ENCODE results near the gene ADGRE3. TPM values are rescaled to one million over a fixed set of nuclear protein-coding genes. Genes with fewer than 3 reads are reported as not detected.

Gene ADGRE3
- total RNA-seq, 1 donor from 2014 or later, result not detected

- Histone ChIP-seq H3K27me3 (ENCODE audit: control insufficient read depth, insufficient read depth, low read length) (no peaks in the 10 kb centered on the region), H3K36me3 (ENCODE audit: control insufficient read depth, insufficient read depth, low read length) (peaks cover 18% of the 10 kb centered on the region), H3K4me3 (ENCODE audit: low read depth, low read length) (no peak overlapping the region)
- TF ChIP-seq, protein P1, sequence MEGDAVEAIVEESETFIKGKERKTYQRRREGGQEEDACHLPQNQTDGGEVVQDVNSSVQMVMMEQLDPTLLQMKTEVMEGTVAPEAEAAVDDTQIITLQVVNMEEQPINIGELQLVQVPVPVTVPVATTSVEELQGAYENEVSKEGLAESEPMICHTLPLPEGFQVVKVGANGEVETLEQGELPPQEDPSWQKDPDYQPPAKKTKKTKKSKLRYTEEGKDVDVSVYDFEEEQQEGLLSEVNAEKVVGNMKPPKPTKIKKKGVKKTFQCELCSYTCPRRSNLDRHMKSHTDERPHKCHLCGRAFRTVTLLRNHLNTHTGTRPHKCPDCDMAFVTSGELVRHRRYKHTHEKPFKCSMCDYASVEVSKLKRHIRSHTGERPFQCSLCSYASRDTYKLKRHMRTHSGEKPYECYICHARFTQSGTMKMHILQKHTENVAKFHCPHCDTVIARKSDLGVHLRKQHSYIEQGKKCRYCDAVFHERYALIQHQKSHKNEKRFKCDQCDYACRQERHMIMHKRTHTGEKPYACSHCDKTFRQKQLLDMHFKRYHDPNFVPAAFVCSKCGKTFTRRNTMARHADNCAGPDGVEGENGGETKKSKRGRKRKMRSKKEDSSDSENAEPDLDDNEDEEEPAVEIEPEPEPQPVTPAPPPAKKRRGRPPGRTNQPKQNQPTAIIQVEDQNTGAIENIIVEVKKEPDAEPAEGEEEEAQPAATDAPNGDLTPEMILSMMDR (IDR thresholded peaks at IDR 0.05; ENCODE audit: insufficient read depth, low read length, severe bottlenecking), result no peak
- FAIRE-seq, result no peak
- DNase-seq (ENCODE audit: low read depth), result no peak
Observed at GRCh38 chr19:14703833-14704232, 29.2 kb upstream of the ADGRE3 start.

DNA sequence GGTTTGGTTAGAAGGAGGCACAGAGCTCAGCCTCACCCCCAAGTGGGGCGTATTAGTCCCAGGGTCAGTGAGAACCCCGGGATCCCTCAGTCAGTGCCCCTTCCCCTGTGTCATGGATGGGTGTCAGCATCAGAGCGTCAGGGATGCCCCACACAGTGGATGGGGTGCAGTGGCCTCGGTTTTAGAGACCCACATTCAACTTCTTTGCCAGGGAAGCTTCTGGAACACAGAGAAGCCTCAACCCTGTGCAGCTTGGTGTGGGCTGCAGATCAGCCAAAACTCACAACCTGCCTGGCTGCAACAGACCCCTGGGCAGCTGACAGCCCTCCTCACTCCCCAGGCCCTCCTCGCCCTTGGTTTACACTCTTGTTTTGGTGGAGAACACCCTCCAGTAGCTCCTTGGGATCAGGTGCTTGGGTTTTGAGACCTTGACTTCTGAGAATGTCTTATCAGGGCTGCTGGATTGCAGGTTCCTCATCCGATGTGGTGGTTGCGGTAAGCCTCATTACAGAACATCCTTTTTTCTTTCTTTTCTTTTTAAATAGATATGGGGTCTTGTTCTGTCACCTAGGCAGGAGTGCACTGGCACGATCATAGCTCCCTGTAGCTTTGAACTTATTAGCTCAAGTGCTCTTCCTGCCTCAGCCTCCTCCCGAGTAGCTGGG lies 26.2 kb upstream of the ADGRE3 start:
- H3K27me3 ChIP-seq (ENCODE audit: control insufficient read depth, insufficient read depth, low read length), result no peaks in the 10 kb centered on the region
- FAIRE-seq, result no peak
- DNase-seq (ENCODE audit: low read depth), result no peak
- H3K36me3 ChIP-seq (ENCODE audit: control insufficient read depth, insufficient read depth, low read length), result peaks cover 19% of the 10 kb centered on the region
- TF ChIP-seq, protein P1 (IDR thresholded peaks at IDR 0.05; ENCODE audit: insufficient read depth, low read length, severe bottlenecking), result no peak
- no peak overlapping the region for H3K4me3 ChIP-seq (ENCODE audit: low read depth, low read length)

GRCh38 chr19:14699641-14700040 lies 25.0 kb upstream of the ADGRE3 start:
- FAIRE-seq, result no peak
- no peaks in the 10 kb centered on the region for H3K27me3 ChIP-seq (ENCODE audit: control insufficient read depth, insufficient read depth, low read length)
- DNase-seq (ENCODE audit: low read depth), result no peak
- H3K36me3 ChIP-seq (ENCODE audit: control insufficient read depth, insufficient read depth, low read length), result peaks cover 24% of the 10 kb centered on the region
- H3K4me3 ChIP-seq (ENCODE audit: low read depth, low read length), result no peak overlapping the region
- TF ChIP-seq, protein P1 (IDR thresholded peaks at IDR 0.05; ENCODE audit: insufficient read depth, low read length, severe bottlenecking), result no peak

DNA sequence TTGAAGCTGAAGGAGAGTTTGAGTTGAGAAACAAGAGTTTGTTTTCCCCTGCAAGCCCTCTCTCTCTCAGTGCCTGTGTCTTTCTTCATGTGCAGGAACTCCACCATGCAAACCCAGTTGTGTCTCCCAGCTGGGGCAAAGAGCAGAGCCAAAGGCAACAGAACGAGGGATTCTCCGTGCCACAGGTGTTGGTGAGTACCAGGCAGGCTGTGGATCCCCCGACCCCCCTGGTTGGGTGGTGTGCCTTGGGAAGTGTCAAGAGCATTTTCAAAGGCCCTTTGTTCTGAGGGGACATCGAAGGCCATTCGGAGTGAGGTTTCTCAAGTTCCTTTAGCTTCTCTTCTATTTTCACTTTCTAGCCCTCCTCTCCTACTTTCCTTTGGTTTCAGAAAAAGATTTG lies 20.8 kb upstream of the ADGRE3 start:
- peaks cover 12% of the 10 kb centered on the region for H3K36me3 ChIP-seq (ENCODE audit: control insufficient read depth, insufficient read depth, low read length)
- no peak for DNase-seq (ENCODE audit: low read depth)
- FAIRE-seq, result peak; percentile 60
- H3K4me3 ChIP-seq (ENCODE audit: low read depth, low read length), result no peak overlapping the region
- TF ChIP-seq, protein P1 (IDR thresholded peaks at IDR 0.05; ENCODE audit: insufficient read depth, low read length, severe bottlenecking), result no peak
- no peaks in the 10 kb centered on the region for H3K27me3 ChIP-seq (ENCODE audit: control insufficient read depth, insufficient read depth, low read length)

DNA sequence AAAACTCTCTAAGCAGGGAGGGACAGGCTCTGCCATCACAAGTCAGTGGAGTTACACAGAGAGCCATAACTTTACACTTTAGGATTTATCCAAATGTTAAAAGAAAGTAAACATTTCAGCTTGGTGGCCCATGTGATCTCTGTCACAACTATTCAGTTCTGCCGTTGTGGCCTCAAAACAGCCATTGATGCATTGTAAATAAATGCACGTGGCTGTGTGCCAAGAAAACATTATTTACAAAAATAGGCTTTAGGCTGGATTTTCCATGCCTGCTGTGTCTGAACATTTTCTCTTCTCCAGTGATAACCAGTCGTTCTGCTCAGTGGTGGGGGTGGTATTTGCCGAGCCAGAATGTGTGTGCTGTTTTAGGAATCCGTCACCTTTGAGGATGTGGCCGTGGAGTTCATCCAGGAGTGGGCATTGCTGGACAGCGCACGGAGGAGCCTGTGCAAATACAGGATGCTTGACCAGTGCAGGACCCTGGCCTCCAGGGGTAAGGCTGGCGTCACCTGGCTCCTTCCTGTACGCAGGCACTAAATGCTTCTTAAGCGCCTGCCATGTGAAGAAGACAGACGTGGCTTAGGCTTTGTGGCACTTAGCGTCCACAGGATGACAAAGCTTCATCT lies 20.1 kb upstream of the ADGRE3 start:
- Histone ChIP-seq H3K36me3 (ENCODE audit: control insufficient read depth, insufficient read depth, low read length) (peaks cover 10% of the 10 kb centered on the region), H3K4me3 (ENCODE audit: low read depth, low read length) (no peak overlapping the region), H3K27me3 (ENCODE audit: control insufficient read depth, insufficient read depth, low read length) (no peaks in the 10 kb centered on the region)
- TF ChIP-seq, protein P1 (IDR thresholded peaks at IDR 0.05; ENCODE audit: insufficient read depth, low read length, severe bottlenecking), result no peak
- FAIRE-seq, result no peak
- DNase-seq (ENCODE audit: low read depth), result no peak
